H1 (cell line): Measurements from ENCODE around the gene PCDHA9. TPM values are rescaled to one million over a fixed set of nuclear protein-coding genes. Genes with fewer than 3 reads are reported as not detected.
A peak's percentile ranks its signal among the peaks of the same experiment; 100 is the strongest.

Experiments
- CTCF ChIA-PET: fragments of 300-600 bp; sonication (Branson Sonifier 250); formaldehyde crosslinking; loops from one replicate; lab custom pipeline; 2021; ENCODE audit not compliant: partially characterized antibody; lab: Charles Lee
- POLR2A ChIA-PET: fragments of 300-600 bp; sonication (Branson Sonifier 250); formaldehyde crosslinking; loops from one replicate; lab custom pipeline; 2021; ENCODE audit warnings: inconsistent platforms; ENCODE audit not compliant: partially characterized antibody; lab: Charles Lee
- DNase-seq, 2 experiments: peaks; one replicate each; pipeline versions ENCODE4 v3.0.0 to v3.0.0-alpha.2; 2010 to 2022; ENCODE audit warnings: low spot score in 2 of 2, low read depth in 1 of 2, mixed read lengths in 1 of 2
- FAIRE-seq: peaks from 2 replicates; lab custom pipeline; 2011; peaks lifted over from hg19 to GRCh38; lab: Jason Lieb, UNC
- H2AFZ ChIP-seq: 2 replicates; pipeline ENCODE4 v1.8.1; 2012; ENCODE audit warnings: low read length, inconsistent platforms
- H2AK5ac ChIP-seq: 2 replicates; pipeline ENCODE4 v1.6.1; 2013; ENCODE audit warnings: low read depth, low read length
- H2BK120ac ChIP-seq: replicated peaks from 2 replicates; pipeline ENCODE3; 2013; ENCODE audit warnings: low read depth, low read length, inconsistent platforms
- H2BK12ac ChIP-seq: 2 replicates; pipeline ENCODE4 v1.6.1; 2013; ENCODE audit warnings: low read depth, low read length
- H2BK15ac ChIP-seq: 2 replicates; pipeline ENCODE4 v1.6.1; 2013; ENCODE audit warnings: low read length
- H2BK20ac ChIP-seq: 2 replicates; pipeline ENCODE4 v1.6.1; 2013; ENCODE audit warnings: low read length
- H2BK5ac ChIP-seq: 2 replicates; pipeline ENCODE4 v1.6.1; 2013; ENCODE audit warnings: low read depth, low read length
- H3K14ac ChIP-seq: 2 replicates; pipeline ENCODE4 v1.6.1; 2013; ENCODE audit warnings: inconsistent platforms; ENCODE audit not compliant: insufficient read length
- H3K18ac ChIP-seq: 2 replicates; pipeline ENCODE4 v1.6.1; 2013; ENCODE audit warnings: low read length; ENCODE audit errors: extremely low read depth
- H3K23ac ChIP-seq: 2 replicates; pipeline ENCODE4 v1.6.1; 2013; ENCODE audit warnings: inconsistent platforms; ENCODE audit not compliant: insufficient read length
- H3K23me2 ChIP-seq: 2 replicates; pipeline ENCODE4 v1.6.1; 2013; ENCODE audit warnings: low read depth, low read length
- H3K27ac ChIP-seq: 2 replicates; pipeline ENCODE4 v1.6.1; 2011; ENCODE audit warnings: low read depth, low read length, inconsistent platforms
- H3K27me3 ChIP-seq, 4 experiments: replicated peaks in 1 of 4; 1 replicate in 1 of 4; 2 replicates in 3 of 4; pipeline versions ENCODE4 v1.6.1 to v1.8.1; 2011 to 2013; ENCODE audit warnings: low read length in 3 of 4, mild to moderate bottlenecking in 3 of 4, inconsistent platforms in 2 of 4, mixed read lengths in 2 of 4, moderate library complexity in 1 of 4; ENCODE audit not compliant: control insufficient read depth in 3 of 4, insufficient read depth in 3 of 4; ENCODE audit errors: extremely low read depth in 1 of 4
- H3K36me3 ChIP-seq, 4 experiments: 2 replicates each; pipeline versions ENCODE4 v1.6.1 to v1.8.1; 2011 to 2013; ENCODE audit warnings: mild to moderate bottlenecking in 4 of 4, low read length in 3 of 4, moderate library complexity in 2 of 4, control low read depth in 1 of 4, inconsistent platforms in 1 of 4; ENCODE audit not compliant: insufficient read depth in 4 of 4, control insufficient read depth in 2 of 4
- H3K4ac ChIP-seq: replicated peaks from 2 replicates; pipeline ENCODE3; 2013; ENCODE audit warnings: low read length, low read depth, mixed read lengths, inconsistent platforms; ENCODE audit not compliant: insufficient read length
- H3K4me1 ChIP-seq, 4 experiments: replicated peaks in 1 of 4; 1 replicate in 1 of 4; 2 replicates in 3 of 4; pipeline versions ENCODE4 v1.6.1 to v1.8.1; 2011 to 2013; ENCODE audit warnings: low read length in 3 of 4, inconsistent platforms in 2 of 4, mixed read lengths in 1 of 4; ENCODE audit not compliant: insufficient read depth in 4 of 4, control insufficient read depth in 3 of 4
- H3K4me2 ChIP-seq, 2 experiments: 2 replicates each; pipeline versions ENCODE4 v1.6.1 to v1.8.1; 2011 to 2013; ENCODE audit warnings: low read depth in 2 of 2, low read length in 2 of 2, control low read depth in 1 of 2, inconsistent platforms in 1 of 2, mild to moderate bottlenecking in 1 of 2; ENCODE audit not compliant: insufficient read depth in 1 of 2
- H3K4me3 ChIP-seq, 4 experiments: fragments of 200-600, 300-600 bp in 1 of 4; sonication (generic), shearing (Covaris generic), sonication (Bioruptor Twin) in 1 of 4; 2 replicates each; pipeline versions ENCODE4 v1.5.1 to v1.8.1; 2011 to 2016; ENCODE audit warnings: low read length in 4 of 4, low read depth in 3 of 4, control low read depth in 2 of 4, inconsistent platforms in 2 of 4, mild to moderate bottlenecking in 2 of 4, mixed read lengths in 1 of 4, moderate library complexity in 1 of 4; ENCODE audit not compliant: insufficient read depth in 2 of 4; ENCODE audit errors: extremely low read depth in 1 of 4
- H3K56ac ChIP-seq: replicated peaks from 2 replicates; pipeline ENCODE3; 2013; ENCODE audit warnings: low read depth, mild to moderate bottlenecking, mixed read lengths, low read length, inconsistent platforms; ENCODE audit not compliant: insufficient read length
- H3K79me1 ChIP-seq: 2 replicates; pipeline ENCODE4 v1.6.1; 2013; ENCODE audit warnings: low read depth, low read length, control low read depth
- H3K79me2 ChIP-seq, 2 experiments: 2 replicates each; pipeline versions ENCODE4 v1.6.1 to v1.8.1; 2012 to 2013; ENCODE audit warnings: low read length in 2 of 2, mild to moderate bottlenecking in 2 of 2, inconsistent platforms in 1 of 2; ENCODE audit not compliant: insufficient read depth in 2 of 2, control insufficient read depth in 1 of 2
- H3K9ac ChIP-seq, 4 experiments: replicated peaks in 1 of 4; 1 replicate in 1 of 4; 2 replicates in 3 of 4; pipeline versions ENCODE4 v1.6.1 to v1.8.1; 2011 to 2013; ENCODE audit warnings: low read depth in 3 of 4, low read length in 3 of 4, control low read depth in 2 of 4, mild to moderate bottlenecking in 2 of 4, moderate library complexity in 2 of 4, inconsistent platforms in 1 of 4; ENCODE audit errors: extremely low read depth in 1 of 4
- H3K9me3 ChIP-seq, 2 experiments: 2 replicates each; pipeline versions ENCODE4 v1.6.1 to v1.8.1; 2012 to 2013; ENCODE audit warnings: mild to moderate bottlenecking in 2 of 2, moderate library complexity in 2 of 2, control low read depth in 1 of 2, inconsistent platforms in 1 of 2, low read depth in 1 of 2, low read length in 1 of 2, mixed read lengths in 1 of 2; ENCODE audit not compliant: insufficient read depth in 2 of 2
- H4K20me1 ChIP-seq, 2 experiments: replicated peaks in 1 of 2; 2 replicates each; pipeline versions ENCODE3 to v1.8.1; 2011 to 2013; ENCODE audit warnings: inconsistent platforms in 2 of 2, low read length in 2 of 2, mild to moderate bottlenecking in 1 of 2; ENCODE audit not compliant: insufficient read depth in 2 of 2, control insufficient read depth in 1 of 2
- H4K5ac ChIP-seq: 2 replicates; pipeline ENCODE4 v1.6.1; 2013; ENCODE audit warnings: low read length, low read depth, mixed read lengths, inconsistent platforms; ENCODE audit not compliant: insufficient read length
- H4K8ac ChIP-seq: 2 replicates; pipeline ENCODE4 v1.8.0; 2013; ENCODE audit warnings: mild to moderate bottlenecking, moderate library complexity, low read length, inconsistent platforms; ENCODE audit not compliant: insufficient read depth; ENCODE audit errors: extremely low read depth
- H4K91ac ChIP-seq: replicated peaks from 2 replicates; pipeline ENCODE3; 2013; ENCODE audit warnings: low read length, mixed read lengths, inconsistent platforms; ENCODE audit not compliant: insufficient read length
- CHD1 ChIP-seq: IDR thresholded peaks from 2 replicates; pipeline ENCODE4 v1.6.1; 2012; ENCODE audit warnings: low read depth, low read length, improper control_type of control experiment
- RAD21 ChIP-seq, 2 experiments: IDR thresholded peaks in 1 of 2; conservative IDR thresholded peaks in 1 of 2; 2 replicates each; pipeline ENCODE4 v1.6.1; 2011; ENCODE audit warnings: low read depth in 2 of 2, low read length in 2 of 2, improper control_type of control experiment in 1 of 2, inconsistent platforms in 1 of 2, mild to moderate bottlenecking in 1 of 2, moderate library complexity in 1 of 2
- WGBS, 2 experiments: shearing (Covaris generic) in 1 of 2; methylation state at CpG; one replicate each; pipeline versions ENCODE4 v1.1.6 to v1.1.7; 2013 to 2015; ENCODE audit warnings: low lambda C conversion rate in 2 of 2, mixed read lengths in 2 of 2, inconsistent platforms in 1 of 2, low coverage in 1 of 2, missing lambda C conversion rate in 1 of 2; ENCODE audit not compliant: insufficient replicate concordance in 2 of 2, insufficient coverage in 1 of 2, insufficient read length in 1 of 2; ENCODE audit errors: extremely low coverage in 1 of 2, missing lambda C conversion rate in 1 of 2; 5-methylcytosine and 5-hydroxymethylcytosine counted together
- polyA plus RNA-seq, 7 experiments: library from polyadenylated mRNA; depleted of rRNA in 3 of 7; stranded (reverse) in 5 of 7; unstranded in 2 of 7; fragments of >200 nt in 5 of 7; fragments of 200-250 nt in 2 of 7; gene quantifications; 1 replicate in 5 of 7; 2 replicates in 1 of 7; 4 replicates in 1 of 7; pipeline versions ENCODE4 v1.2.1 to v1.2.3, GENCODE V29; 2011 to 2013; ENCODE audit warnings: missing spikeins in 2 of 7, mixed read lengths in 2 of 7
- total RNA-seq: library from RNA; stranded (reverse); fragmentation: NEBNext Ultra II Directional; extraction: Animal tissue kit (Norgen Biotek cat#: 25700); gene quantifications from 2 replicates; pipeline ENCODE4 v1.2.1, GENCODE V29; 2021
- TF ChIP-seq, protein P1 (sequence below), 3 experiments: IDR thresholded peaks; 1 replicate in 2 of 3; 2 replicates in 1 of 3; pipeline versions ENCODE4 v1.5.1 to v1.6.1; 2011; ENCODE audit warnings: low read length in 3 of 3, mild to moderate bottlenecking in 3 of 3, inconsistent platforms in 2 of 3, low read depth in 1 of 3, moderate library complexity in 1 of 3; ENCODE audit not compliant: insufficient read depth in 1 of 3; ENCODE audit errors: control extremely low read depth in 1 of 3

The PCDHA9 gene
- total and polyA plus RNA-seq, 2 of the 8 experiments (the other 6 are each of a cell fraction or from before 2014, with no cell fraction given): 0.12 to 0.28 TPM

DNA sequence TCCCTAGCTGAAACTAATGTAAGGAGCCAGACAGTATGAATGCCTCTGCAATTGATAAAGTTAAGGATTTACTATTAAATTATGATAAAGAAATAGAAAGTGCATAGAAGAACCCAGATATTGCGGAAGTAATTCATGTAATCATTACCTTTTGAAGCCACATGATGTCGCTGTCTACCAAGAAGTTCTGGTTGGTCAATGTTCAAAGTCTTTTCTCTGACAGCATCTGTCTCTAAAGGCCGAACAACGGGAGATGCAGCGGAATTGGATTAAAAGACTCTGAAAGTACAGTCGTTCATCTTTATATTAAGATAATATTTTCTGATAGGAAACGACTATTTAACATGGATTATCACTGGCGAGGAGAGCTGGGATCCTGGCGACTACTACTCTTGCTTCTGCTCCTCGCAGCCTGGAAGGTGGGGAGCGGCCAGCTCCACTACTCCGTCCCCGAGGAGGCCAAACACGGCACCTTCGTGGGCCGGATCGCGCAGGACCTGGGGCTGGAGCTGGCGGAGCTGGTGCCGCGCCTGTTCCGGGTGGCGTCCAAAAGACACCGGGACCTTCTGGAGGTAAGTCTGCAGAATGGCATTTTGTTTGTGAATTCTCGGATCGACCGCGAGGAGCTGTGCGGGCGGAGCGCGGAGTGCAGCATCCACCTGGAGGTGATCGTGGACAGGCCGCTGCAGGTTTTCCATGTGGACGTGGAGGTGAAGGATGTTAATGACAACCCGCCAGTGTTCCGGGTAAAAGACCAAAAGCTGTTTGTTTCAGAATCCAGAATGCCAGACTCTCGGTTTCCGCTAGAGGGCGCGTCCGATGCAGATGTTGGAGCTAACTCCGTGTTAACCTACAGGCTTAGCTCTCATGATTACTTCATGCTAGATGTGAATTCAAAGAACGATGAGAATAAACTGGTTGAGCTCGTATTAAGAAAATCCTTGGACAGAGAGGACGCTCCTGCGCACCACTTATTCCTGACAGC lies 6.9 kb upstream of the PCDHA9 start, which contains the start of gene PCDHA8:
Gene PCDHA8, plus strand, starts transcription at position 210 of the 985 bp plus-strand sequence. Its CDS starts 135 bp downstream, at position 345.
- H2BK120ac ChIP-seq: no peak within 1 kb of the TSS
- no peak within 1 kb of the TSS for H3K27ac ChIP-seq
- no peaks in the 10 kb centered on the region for H3K79me1 ChIP-seq
- H3K9ac ChIP-seq: no peak within 1 kb of the TSS
- no peaks in the 10 kb centered on the region for H3K4me1 ChIP-seq
- H4K8ac ChIP-seq: no peak within 1 kb of the TSS
- H3K4ac ChIP-seq: no peak within 1 kb of the TSS
- peaks cover 0 to 2% of the 10 kb centered on the region in 2 experiments; a peak in 1 of 4 replicates for H3K9me3 ChIP-seq
- FAIRE-seq (peak; percentile 57), DNase-seq (peak in 1 of 2 experiments; percentile 84)
- no peak within 1 kb of the TSS for H2AFZ ChIP-seq
- H3K36me3 ChIP-seq: peaks cover 0 to 3% (median 0%) of the 10 kb centered on the region in 4 experiments; a peak in 3 of 8 replicates
- no peak within 1 kb of the TSS for H3K56ac ChIP-seq
- peak; percentile 70 to 76 for TF ChIP-seq RAD21 (IDR thresholded peaks at IDR 0.05 in 1 of 2, conservative IDR thresholded peaks at IDR 0.05 in 1 of 2; ENCODE audit: low read depth in 2 of 2, low read length in 2 of 2)
- TF ChIP-seq CHD1: no peak
- TF ChIP-seq, protein P1, sequence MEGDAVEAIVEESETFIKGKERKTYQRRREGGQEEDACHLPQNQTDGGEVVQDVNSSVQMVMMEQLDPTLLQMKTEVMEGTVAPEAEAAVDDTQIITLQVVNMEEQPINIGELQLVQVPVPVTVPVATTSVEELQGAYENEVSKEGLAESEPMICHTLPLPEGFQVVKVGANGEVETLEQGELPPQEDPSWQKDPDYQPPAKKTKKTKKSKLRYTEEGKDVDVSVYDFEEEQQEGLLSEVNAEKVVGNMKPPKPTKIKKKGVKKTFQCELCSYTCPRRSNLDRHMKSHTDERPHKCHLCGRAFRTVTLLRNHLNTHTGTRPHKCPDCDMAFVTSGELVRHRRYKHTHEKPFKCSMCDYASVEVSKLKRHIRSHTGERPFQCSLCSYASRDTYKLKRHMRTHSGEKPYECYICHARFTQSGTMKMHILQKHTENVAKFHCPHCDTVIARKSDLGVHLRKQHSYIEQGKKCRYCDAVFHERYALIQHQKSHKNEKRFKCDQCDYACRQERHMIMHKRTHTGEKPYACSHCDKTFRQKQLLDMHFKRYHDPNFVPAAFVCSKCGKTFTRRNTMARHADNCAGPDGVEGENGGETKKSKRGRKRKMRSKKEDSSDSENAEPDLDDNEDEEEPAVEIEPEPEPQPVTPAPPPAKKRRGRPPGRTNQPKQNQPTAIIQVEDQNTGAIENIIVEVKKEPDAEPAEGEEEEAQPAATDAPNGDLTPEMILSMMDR (IDR thresholded peaks at IDR 0.05; ENCODE audit: control extremely low read depth in 1 of 3, insufficient read depth in 1 of 3, low read depth in 1 of 3, low read length in 3 of 3): peak; percentile 63 to 81 (median 79)
- no peaks in the 10 kb centered on the region for H3K79me2 ChIP-seq
- ChIA-PET POLR2A (interaction anchor here (0.6 to 1.8 kb wide), 6 partner anchors 13 to 199 kb away, joined by 3 to 10 read pairs (median 4); partner anchors contain the start of genes PCDHA10, PCDHA11 and PCDHA6), CTCF (interaction anchor here (0.6 to 4.7 kb wide), 52 partner anchors 9 to 382 kb away, joined by 3 to 122 read pairs (median 5); partner anchors contain the start of genes PCDHA1, PCDHA10, PCDHA11 and PCDHA12)
- H3K4me2 ChIP-seq: peak within 1 kb of the TSS in 1 of 2 experiments; percentile 43; a peak in 1 of 4 replicates
- no peaks in the 10 kb centered on the region for H3K23me2 ChIP-seq
- H3K23ac ChIP-seq: no peak within 1 kb of the TSS
- H4K5ac ChIP-seq: no peak within 1 kb of the TSS
- no peak within 1 kb of the TSS for H2BK5ac ChIP-seq
- no peak within 1 kb of the TSS for H2BK20ac ChIP-seq
- H3K18ac ChIP-seq: no peak within 1 kb of the TSS
- H4K20me1 ChIP-seq: no peaks in the 10 kb centered on the region
- H2AK5ac ChIP-seq: no peak within 1 kb of the TSS
- no peak within 1 kb of the TSS for H4K91ac ChIP-seq
- no peaks in the 10 kb centered on the region for H3K27me3 ChIP-seq
- no peak within 1 kb of the TSS for H2BK12ac ChIP-seq
- H3K14ac ChIP-seq: no peak within 1 kb of the TSS
- no peak within 1 kb of the TSS for H2BK15ac ChIP-seq
- peak within 1 kb of the TSS in 3 of 4 experiments; percentile 29 to 47 (median 29); a peak in 4 of 8 replicates for H3K4me3 ChIP-seq
- WGBS, 2 experiments: 57% methylated on average over 47 of the region's 47 CpGs; no CpG with 5 or more reads in 1 of the 2 experiments
